DOHH2 (cell line): ENCODE results near the gene PLPP3.

Experiments used
- H3F3A ChIP-seq: fragments of 200-600 bp; sonication (generic), shearing (Covaris generic); 2 replicates; pipeline ENCODE4 v1.6.0; 2016; ENCODE audit warnings: antibody characterized with exemption, mild to moderate bottlenecking; ENCODE audit not compliant: control insufficient read depth, insufficient read depth
- H3K27ac ChIP-seq: fragments of 200-600 bp; sonication (generic); 2 replicates; pipeline ENCODE4 v1.5.1; 2014; ENCODE audit warnings: low read depth, mild to moderate bottlenecking, low read length, moderate library complexity
- H3K27me3 ChIP-seq: fragments of 200-600 bp; sonication (generic); 2 replicates; pipeline ENCODE4 v1.6.1; 2014; ENCODE audit warnings: mild to moderate bottlenecking, low read length, mixed read lengths; ENCODE audit not compliant: control insufficient read depth
- H3K36me3 ChIP-seq: fragments of 200-600 bp; sonication (generic); 2 replicates; pipeline ENCODE4 v1.6.1; 2014; ENCODE audit warnings: mild to moderate bottlenecking, low read length, moderate library complexity, mixed read lengths; ENCODE audit not compliant: control insufficient read depth
- H3K4me1 ChIP-seq: fragments of 200-600 bp; sonication (generic); 2 replicates; pipeline ENCODE4 v1.6.1; 2014; ENCODE audit warnings: mild to moderate bottlenecking, low read length, mixed read lengths; ENCODE audit not compliant: control insufficient read depth
- H3K4me2 ChIP-seq: fragments of 200-600 bp; sonication (generic); 2 replicates; pipeline ENCODE4 v1.6.0; 2014; ENCODE audit warnings: mild to moderate bottlenecking, low read length, moderate library complexity
- H3K4me3 ChIP-seq: fragments of 200-600 bp; sonication (generic); 2 replicates; pipeline ENCODE4 v1.5.1; 2014; ENCODE audit warnings: mild to moderate bottlenecking, low read length, mixed read lengths
- H3K79me2 ChIP-seq: fragments of 200-600 bp; sonication (generic); 2 replicates; pipeline ENCODE4 v1.6.1; 2014; ENCODE audit warnings: mild to moderate bottlenecking, low read length, mixed read lengths; ENCODE audit not compliant: control insufficient read depth
- H3K9me2 ChIP-seq: fragments of 200-600 bp; sonication (generic); replicated peaks from 2 replicates; pipeline ENCODE4 v1.6.1; 2014; ENCODE audit warnings: mild to moderate bottlenecking, low read length, mixed read lengths; ENCODE audit not compliant: control insufficient read depth
- H3K9me3 ChIP-seq: fragments of 200-600 bp; sonication (generic); 2 replicates; pipeline ENCODE4 v1.6.1; 2014; ENCODE audit warnings: antibody characterized with exemption, low read length, mixed read lengths; ENCODE audit not compliant: control insufficient read depth, insufficient read depth
- H4K20me1 ChIP-seq: fragments of 200-600 bp; sonication (generic); 2 replicates; pipeline ENCODE4 v1.6.0; 2014; ENCODE audit warnings: low read depth, mild to moderate bottlenecking, antibody characterized with exemption, low read length, moderate library complexity; ENCODE audit not compliant: control insufficient read depth, insufficient read depth
- CTCF ChIP-seq: fragments of 200-600 bp; sonication (generic); IDR thresholded peaks from one replicate; pipeline ENCODE4 v1.5.1; 2014; ENCODE audit warnings: antibody characterized with exemption, mild to moderate bottlenecking, low read depth, low read length; ENCODE audit not compliant: poor library complexity, severe bottlenecking
- EZH2phosphoT487 ChIP-seq: fragments of 200-600 bp; sonication (generic); IDR thresholded peaks from 2 replicates; pipeline ENCODE4 v1.6.1; 2017; ENCODE audit warnings: borderline replicate concordance, mild to moderate bottlenecking, antibody characterized with exemption, low read length, moderate library complexity, mixed read lengths

The PLPP3 gene

DNA sequence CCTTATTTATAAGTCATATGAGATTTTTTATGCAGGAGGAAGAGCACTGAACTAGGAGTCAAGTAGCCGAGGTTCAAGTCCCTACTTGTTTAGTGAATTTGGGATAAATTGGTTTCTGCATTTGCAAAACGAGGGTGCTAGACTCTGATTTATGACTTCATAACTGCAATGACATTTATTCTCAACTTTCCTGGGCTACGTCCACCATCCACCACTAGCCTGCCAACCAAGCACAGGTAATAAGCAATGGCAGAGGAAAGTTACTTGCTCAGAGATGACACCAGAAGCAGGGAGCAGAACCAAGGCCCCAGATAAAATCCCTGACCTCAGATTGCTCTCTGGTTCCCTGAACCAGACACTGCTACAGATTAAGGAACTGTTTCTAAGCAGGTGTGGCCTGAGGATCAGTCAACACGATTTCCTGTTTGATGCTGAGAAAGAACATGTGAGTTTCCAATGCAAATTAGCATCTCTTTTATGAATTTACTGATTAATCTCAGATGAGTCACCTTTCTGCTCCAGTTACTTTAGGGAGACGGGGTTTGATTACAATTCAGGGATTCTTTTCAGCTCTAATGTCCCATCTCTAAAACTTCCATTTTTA, 52.7 kb downstream of the PLPP3 start:
- Histone ChIP-seq H3K27ac (peak overlapping the region; percentile 90), H3K9me2 (no peaks in the 10 kb centered on the region), H3K4me2 (peak overlapping the region; percentile 82), H3F3A (peaks cover 22% of the 10 kb centered on the region), H3K4me3 (peak overlapping the region; percentile 58), H4K20me1 (no peaks in the 10 kb centered on the region), H3K4me1 (peaks cover 77% of the 10 kb centered on the region), H3K36me3 (no peaks in the 10 kb centered on the region), H3K27me3 (no peaks in the 10 kb centered on the region), H3K9me3 (no peaks in the 10 kb centered on the region), H3K79me2 (no peaks in the 10 kb centered on the region)
- TF ChIP-seq EZH2phosphoT487 (no peak), CTCF (no peak)

DNA sequence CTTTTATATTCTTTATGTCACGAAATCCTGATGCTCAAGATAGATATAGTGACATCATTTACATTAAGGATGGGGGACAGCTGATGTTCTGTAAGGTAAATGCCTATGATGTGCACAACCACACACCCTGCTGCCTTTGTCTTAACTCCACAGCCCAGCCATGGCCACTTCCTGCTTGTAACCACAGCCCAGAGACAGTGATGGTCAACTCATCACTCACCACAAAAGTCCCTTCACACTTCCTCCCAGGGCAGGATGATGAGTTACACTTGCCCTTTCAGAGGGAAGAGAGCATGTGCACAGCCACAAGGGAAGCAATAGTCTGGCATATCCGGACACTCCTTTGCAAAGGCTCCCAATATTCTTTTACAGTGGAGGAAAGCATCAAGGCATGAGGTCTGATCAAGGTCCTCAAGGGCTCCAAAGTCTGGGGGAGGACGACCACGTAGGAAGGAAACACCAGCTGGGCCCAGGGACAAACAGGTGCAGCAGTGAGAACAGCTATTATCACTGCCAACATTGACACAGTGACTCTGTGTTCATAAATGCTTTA, 53.8 kb downstream of the PLPP3 start:
- H4K20me1 ChIP-seq = no peaks in the 10 kb centered on the region
- H3K27me3 ChIP-seq = no peaks in the 10 kb centered on the region
- H3K4me3 ChIP-seq = peak overlapping the region; percentile 58
- peak overlapping the region; percentile 82 for H3K4me2 ChIP-seq
- H3K9me2 ChIP-seq = no peaks in the 10 kb centered on the region
- peaks cover 87% of the 10 kb centered on the region for H3K4me1 ChIP-seq
- no peaks in the 10 kb centered on the region for H3K36me3 ChIP-seq
- H3K27ac ChIP-seq = peak overlapping the region; percentile 90
- no peaks in the 10 kb centered on the region for H3K9me3 ChIP-seq
- H3F3A ChIP-seq = peaks cover 22% of the 10 kb centered on the region
- no peaks in the 10 kb centered on the region for H3K79me2 ChIP-seq
- TF ChIP-seq EZH2phosphoT487 (no peak), CTCF (no peak)

GRCh38 chr1:56524263-56524662, 55.1 kb downstream of the PLPP3 start:
- TF ChIP-seq EZH2phosphoT487 = no peak
- TF ChIP-seq CTCF = no peak
- no peaks in the 10 kb centered on the region for H3K79me2 ChIP-seq
- peaks cover 96% of the 10 kb centered on the region for H3K4me1 ChIP-seq
- no peaks in the 10 kb centered on the region for H3K27me3 ChIP-seq
- peak overlapping the region; percentile 28 for H3K4me3 ChIP-seq
- H3K27ac ChIP-seq = peak overlapping the region; percentile 90
- no peaks in the 10 kb centered on the region for H3K9me3 ChIP-seq
- peak overlapping the region; percentile 52 for H3K4me2 ChIP-seq
- peaks cover 22% of the 10 kb centered on the region for H3F3A ChIP-seq
- no peaks in the 10 kb centered on the region for H3K9me2 ChIP-seq
- no peaks in the 10 kb centered on the region for H4K20me1 ChIP-seq
- no peaks in the 10 kb centered on the region for H3K36me3 ChIP-seq
